ENCODE results near the gene HSD17B12. TPM values are rescaled to one million over a fixed set of nuclear protein-coding genes. Genes with fewer than 3 reads are reported as not detected.

HSD17B12 gene
- total RNA-seq, 2 donors from 2014 or later = 59.9 to 102 TPM

DNA sequence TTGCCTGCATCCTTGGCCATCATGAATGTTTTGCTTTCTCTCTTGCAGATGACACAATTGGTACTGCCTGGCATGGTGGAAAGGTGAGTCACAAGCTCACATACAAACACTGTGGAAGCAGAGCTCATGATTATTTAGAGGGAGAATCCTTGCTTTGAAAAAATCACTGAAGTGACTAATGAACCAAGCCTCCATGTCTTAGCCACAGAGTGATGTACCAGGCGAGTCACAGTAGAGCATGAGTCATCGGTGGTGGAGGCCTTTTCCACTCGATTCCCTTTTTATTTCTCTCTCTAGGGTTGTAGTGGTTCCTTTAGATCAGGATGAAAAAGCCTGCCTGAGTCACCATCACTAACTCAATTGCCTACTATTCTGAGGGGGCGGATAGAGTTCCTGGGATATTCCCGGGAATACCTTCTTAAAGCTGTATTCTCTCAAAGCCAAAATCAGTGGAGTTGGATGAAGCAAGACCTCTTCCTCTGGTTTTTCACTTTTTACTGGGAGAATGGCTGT, 150.4 kb downstream of the HSD17B12 start:
- Histone ChIP-seq H3K36me3 (no peaks in the 10 kb centered on the region), H3K4me3 (no peak overlapping the region), H3K27me3 (replicated peaks; ENCODE audit: insufficient read depth) (no peaks in the 10 kb centered on the region), H3K4me1 (replicated peaks) (no peaks in the 10 kb centered on the region), H3K9me3 (no peaks in the 10 kb centered on the region), H3K27ac (no peak overlapping the region)
- TF ChIP-seq POLR2A (IDR thresholded peaks at IDR 0.05) = no peak
- TF ChIP-seq, protein P1, sequence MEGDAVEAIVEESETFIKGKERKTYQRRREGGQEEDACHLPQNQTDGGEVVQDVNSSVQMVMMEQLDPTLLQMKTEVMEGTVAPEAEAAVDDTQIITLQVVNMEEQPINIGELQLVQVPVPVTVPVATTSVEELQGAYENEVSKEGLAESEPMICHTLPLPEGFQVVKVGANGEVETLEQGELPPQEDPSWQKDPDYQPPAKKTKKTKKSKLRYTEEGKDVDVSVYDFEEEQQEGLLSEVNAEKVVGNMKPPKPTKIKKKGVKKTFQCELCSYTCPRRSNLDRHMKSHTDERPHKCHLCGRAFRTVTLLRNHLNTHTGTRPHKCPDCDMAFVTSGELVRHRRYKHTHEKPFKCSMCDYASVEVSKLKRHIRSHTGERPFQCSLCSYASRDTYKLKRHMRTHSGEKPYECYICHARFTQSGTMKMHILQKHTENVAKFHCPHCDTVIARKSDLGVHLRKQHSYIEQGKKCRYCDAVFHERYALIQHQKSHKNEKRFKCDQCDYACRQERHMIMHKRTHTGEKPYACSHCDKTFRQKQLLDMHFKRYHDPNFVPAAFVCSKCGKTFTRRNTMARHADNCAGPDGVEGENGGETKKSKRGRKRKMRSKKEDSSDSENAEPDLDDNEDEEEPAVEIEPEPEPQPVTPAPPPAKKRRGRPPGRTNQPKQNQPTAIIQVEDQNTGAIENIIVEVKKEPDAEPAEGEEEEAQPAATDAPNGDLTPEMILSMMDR (IDR thresholded peaks at IDR 0.05) = no peak
- no peak for TF ChIP-seq POLR2AphosphoS5 (IDR thresholded peaks at IDR 0.05)
- DNase-seq (ENCODE audit: low spot score) = no peak
- 79% methylated on average over 5 of the region's 5 CpGs for WGBS
- intact Hi-C loops (cut with DNase I) = no loop called here

DNA sequence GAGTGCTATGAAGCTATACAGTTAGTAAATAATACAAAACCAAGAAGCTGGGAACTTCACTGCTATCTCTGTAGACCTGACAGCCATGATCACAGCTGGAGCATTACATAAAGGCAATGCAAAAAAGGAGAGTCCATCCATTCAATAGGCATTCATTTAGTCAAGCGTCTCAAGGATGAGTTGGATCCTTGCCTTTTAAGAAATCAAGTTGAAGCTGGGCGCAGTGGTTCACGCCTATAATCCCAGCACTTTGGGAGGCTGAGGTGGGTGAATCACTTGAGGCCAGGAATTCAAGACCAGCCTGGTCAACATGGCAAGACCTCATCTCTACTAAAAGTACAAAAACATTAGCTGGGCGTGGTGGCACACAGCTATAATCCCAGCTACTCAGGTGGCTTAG, 152.0 kb downstream of the HSD17B12 start:
- H3K9me3 ChIP-seq = no peaks in the 10 kb centered on the region
- no peak for DNase-seq (ENCODE audit: low spot score)
- no peaks in the 10 kb centered on the region for H3K36me3 ChIP-seq
- intact Hi-C loops (cut with DNase I) = no loop called here
- no peaks in the 10 kb centered on the region for H3K4me1 ChIP-seq (replicated peaks)
- no peaks in the 10 kb centered on the region for H3K27me3 ChIP-seq (replicated peaks; ENCODE audit: insufficient read depth)
- H3K4me3 ChIP-seq = no peak overlapping the region
- 98% methylated on average over 4 of the region's 4 CpGs for WGBS
- TF ChIP-seq POLR2AphosphoS5 (IDR thresholded peaks at IDR 0.05) (no peak), POLR2A (IDR thresholded peaks at IDR 0.05) (no peak)
- TF ChIP-seq, protein P1 (IDR thresholded peaks at IDR 0.05) = no peak
- H3K27ac ChIP-seq = no peak overlapping the region

DNA sequence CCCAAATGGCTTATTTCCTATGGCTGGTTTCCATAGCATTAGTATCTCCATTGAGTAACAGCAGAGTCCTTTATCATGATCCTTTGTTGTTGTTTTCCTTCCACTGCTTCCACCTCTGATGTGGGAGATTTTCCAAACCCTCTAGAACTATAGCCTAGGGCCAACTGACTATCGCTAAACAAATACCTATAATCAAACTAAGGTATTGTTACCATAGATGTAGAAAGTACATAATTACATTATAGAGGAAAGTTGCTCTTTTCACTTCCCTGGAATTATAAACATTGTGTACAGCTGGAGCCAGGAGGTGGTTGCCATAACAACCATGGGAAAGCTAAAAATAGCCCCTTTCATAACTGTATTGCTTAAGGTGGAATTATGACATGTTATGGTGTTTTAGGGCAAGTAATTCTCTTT, 153.1 kb downstream of the HSD17B12 start:
- Histone ChIP-seq H3K36me3 (no peaks in the 10 kb centered on the region), H3K27ac (no peak overlapping the region), H3K9me3 (no peaks in the 10 kb centered on the region), H3K4me3 (no peak overlapping the region), H3K4me1 (replicated peaks) (no peaks in the 10 kb centered on the region), H3K27me3 (replicated peaks; ENCODE audit: insufficient read depth) (no peaks in the 10 kb centered on the region)
- DNase-seq (ENCODE audit: low spot score) = no peak
- intact Hi-C loops (cut with DNase I) = no loop called here
- TF ChIP-seq, protein P1 (IDR thresholded peaks at IDR 0.05) = no peak
- no peak for TF ChIP-seq POLR2AphosphoS5 (IDR thresholded peaks at IDR 0.05)
- TF ChIP-seq POLR2A (IDR thresholded peaks at IDR 0.05) = no peak
- 44% methylated on average over 1 of the region's 1 CpG for WGBS

DNA sequence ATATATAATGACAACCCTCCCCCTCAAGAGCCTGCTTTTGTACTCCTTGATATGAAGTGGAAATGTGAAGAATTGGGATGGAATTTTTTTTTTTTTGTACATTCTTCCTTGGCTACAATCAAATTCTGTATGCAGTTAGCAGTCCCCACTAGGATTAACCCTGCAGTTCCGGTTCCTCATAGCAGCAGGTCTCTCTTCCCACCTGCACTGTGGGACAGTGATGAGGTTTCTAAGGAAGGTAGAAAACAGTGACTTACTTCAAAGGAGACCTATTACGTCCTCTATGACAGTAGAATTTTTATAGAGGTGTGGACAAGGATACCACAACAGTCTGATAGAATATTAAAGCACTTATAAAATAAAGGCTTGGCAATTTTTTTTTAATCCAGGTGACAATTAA, 153.7 kb downstream of the HSD17B12 start:
- Histone ChIP-seq H3K27me3 (replicated peaks; ENCODE audit: insufficient read depth) (no peaks in the 10 kb centered on the region), H3K4me1 (replicated peaks) (no peaks in the 10 kb centered on the region), H3K36me3 (no peaks in the 10 kb centered on the region), H3K9me3 (no peaks in the 10 kb centered on the region), H3K4me3 (no peak overlapping the region), H3K27ac (no peak overlapping the region)
- TF ChIP-seq POLR2A (IDR thresholded peaks at IDR 0.05) = no peak
- TF ChIP-seq POLR2AphosphoS5 (IDR thresholded peaks at IDR 0.05) = no peak
- intact Hi-C loops (cut with DNase I) = no loop called here
- WGBS = 72% methylated on average over 2 of the region's 2 CpGs
- DNase-seq (ENCODE audit: low spot score) = no peak

DNA sequence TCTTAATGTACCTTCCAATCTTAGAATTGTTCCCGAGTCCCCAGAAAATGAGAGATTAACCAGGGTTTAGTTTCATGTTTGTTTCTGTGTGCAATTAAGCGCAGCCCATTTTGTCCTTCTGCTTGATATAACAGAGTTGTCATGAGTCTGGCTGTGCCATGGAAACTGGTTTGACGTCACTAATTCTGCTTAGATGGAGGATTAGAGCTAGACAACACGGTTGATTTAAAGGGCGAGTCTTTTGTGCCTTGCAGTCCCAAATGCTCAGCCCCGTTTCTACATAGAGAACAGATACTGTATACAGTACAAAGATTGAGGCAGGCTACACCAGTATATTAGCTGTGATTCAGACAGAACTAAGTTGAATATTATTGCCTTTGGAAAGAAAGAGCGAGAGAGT, 154.6 kb downstream of the HSD17B12 start:
- Histone ChIP-seq H3K9me3 (no peaks in the 10 kb centered on the region), H3K4me3 (no peak overlapping the region), H3K4me1 (replicated peaks) (no peaks in the 10 kb centered on the region), H3K27ac (peak overlapping the region in 1 of 2 donors; percentile 22), H3K27me3 (replicated peaks; ENCODE audit: insufficient read depth) (no peaks in the 10 kb centered on the region), H3K36me3 (no peaks in the 10 kb centered on the region)
- TF ChIP-seq, protein P1 (IDR thresholded peaks at IDR 0.05) = no peak
- peak; percentile 19 for DNase-seq (ENCODE audit: low spot score)
- WGBS = 68% methylated on average over 7 of the region's 7 CpGs
- intact Hi-C loops (cut with DNase I) = no loop called here

All from prostate gland (tissue), 2 donors.